ENCODE results near the gene CTNNBL1.

CTNNBL1 gene

DNA sequence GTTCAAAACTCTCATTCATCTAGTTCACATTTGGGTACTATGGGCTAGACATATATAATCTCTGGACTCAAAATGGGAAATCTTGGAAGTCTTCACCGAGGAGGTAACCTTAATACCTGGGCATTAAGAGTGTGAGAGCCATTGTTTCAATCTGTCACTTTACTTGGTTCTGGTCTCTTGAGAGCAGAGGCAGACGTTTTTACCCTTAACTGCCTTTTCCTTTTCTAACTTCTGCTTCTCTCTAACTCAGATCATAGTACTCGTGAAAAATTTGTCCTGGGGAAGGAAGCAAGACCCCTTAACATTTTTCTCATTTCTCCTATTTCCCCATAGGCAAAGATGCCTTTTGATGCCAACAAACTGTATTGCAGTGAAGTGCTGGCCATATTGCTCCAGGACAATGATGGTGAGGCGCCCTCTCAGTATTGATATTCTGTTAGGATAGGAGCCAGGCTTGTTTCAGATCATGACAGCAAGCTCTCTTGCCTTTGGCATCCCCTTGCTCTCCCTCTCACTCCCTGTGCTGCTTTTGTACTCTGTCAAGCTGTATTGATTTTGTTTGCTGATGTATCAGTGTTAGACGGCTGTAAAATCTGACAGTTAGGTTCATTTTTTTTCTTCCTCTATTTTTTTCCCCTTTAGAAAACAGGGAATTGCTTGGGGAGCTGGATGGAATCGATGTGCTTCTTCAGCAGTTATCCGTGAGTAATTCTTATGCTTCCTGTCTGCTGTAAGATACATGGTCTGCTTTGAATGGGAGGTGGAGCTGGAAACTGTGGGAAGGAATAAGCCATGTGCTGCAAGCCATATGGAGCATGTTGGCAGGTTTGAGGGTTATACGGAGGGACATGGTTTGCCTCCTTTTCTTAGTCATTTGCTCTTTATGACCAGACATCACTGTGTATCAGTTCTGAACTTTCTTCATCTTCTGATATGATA, 83.5 kb downstream of the CTNNBL1 start:
- no peak for DNase-seq (ENCODE audit: low read depth in 2 of 2)

GRCh38 chr20:37777988-37778659, 84.3 kb downstream of the CTNNBL1 start:
- DNase-seq (ENCODE audit: low read depth in 2 of 2) = no peak

DNA sequence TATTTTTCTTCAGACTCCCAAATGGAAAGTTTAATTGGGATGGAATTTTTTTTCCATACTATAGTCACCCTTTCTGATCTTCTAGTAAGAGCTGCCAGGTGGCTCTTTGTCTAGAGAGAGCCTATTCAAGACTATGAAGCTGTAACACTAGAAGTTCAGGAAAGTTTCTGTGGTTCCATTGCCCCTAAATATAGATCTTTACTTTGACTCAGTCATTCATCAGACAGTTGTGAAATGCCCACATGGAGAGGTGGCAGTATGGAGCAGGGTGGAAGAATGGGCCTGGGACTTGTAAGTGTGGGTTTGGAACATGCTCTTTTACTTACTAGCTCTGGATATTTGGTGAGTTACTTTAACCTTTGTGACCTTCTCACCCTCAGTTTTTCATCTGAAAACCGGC, 87.8 kb downstream of the CTNNBL1 start:
- no peak for DNase-seq (ENCODE audit: low read depth in 2 of 2)

DNA sequence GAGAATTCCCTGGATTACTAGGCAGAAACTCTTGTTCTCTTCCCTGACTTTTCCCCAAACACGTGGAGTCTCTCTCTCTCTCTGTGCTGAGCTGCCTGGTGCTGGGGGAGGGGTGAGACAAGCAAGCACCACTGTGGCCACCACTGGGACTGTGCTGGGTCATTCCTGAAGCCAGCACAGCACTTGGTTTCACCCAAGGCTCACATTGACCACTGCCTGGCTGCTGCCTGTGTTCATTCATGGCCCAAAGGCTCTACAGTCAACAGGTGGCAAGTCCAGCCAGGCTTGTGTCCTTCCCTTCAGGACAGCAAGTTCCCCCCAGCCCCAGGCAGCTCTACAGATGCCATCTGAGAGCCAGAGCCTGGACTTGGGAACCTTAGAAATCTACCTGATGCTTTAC, 92.2 kb downstream of the CTNNBL1 start:
- DNase-seq (ENCODE audit: low read depth in 2 of 2) = no peak

GRCh38 chr20:37789408-37789807, 95.6 kb downstream of the CTNNBL1 start:
- no peak for DNase-seq (ENCODE audit: low read depth in 2 of 2)

DNA sequence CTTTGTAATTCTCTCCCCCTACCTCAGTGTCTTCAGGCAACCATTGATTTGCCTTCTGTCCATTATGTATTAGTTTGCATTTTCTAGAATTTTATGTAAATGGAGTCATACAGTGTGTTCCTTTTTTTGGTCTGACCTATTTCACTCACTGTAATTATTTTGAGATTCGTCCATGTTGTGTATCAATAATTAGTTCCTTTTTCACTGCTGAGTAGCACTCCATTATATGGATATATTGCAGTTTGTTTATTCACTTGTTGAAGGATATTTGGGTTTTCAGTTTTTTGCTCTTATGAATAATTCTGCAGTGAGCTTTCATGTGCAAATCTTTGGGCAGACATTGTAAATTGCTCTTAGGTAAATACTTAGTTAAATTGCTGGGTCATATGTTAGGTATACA, 97.1 kb downstream of the CTNNBL1 start:
- DNase-seq (ENCODE audit: low read depth in 2 of 2) = no peak

GRCh38 chr20:37796121-37796520, 102.3 kb downstream of the CTNNBL1 start:
- DNase-seq (ENCODE audit: low read depth in 2 of 2) = no peak

- DNase-seq (ENCODE audit: low read depth in 2 of 2) = no peak
Measured at GRCh38 chr20:37796733-37797132, 102.9 kb downstream of the CTNNBL1 start.

DNA sequence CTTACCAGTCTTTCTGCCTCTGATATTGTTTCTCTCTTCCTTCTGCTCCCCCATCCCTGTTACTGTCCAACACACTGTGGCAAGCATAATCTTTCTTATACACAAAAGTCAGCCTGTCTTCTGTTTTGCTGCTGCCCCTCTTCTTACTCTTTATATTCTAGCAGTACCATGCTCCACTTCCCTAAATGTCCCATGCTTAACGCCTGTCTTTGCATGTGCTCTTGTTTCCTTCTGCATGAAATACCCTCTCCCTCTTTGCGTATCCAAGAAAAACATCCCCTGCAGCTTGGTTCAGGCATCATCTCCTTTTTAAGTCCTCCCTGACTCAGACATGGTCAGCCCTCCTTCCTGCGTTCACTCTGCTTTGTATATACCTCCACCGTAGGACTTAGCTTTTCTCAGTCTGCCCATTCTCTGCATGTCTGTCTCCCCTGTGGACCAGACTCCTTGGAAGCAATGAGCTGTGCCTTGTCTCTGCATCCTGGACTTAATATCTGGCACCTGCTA, 103.9 kb downstream of the CTNNBL1 start:
- no peak for DNase-seq (ENCODE audit: low read depth in 2 of 2)

DNA sequence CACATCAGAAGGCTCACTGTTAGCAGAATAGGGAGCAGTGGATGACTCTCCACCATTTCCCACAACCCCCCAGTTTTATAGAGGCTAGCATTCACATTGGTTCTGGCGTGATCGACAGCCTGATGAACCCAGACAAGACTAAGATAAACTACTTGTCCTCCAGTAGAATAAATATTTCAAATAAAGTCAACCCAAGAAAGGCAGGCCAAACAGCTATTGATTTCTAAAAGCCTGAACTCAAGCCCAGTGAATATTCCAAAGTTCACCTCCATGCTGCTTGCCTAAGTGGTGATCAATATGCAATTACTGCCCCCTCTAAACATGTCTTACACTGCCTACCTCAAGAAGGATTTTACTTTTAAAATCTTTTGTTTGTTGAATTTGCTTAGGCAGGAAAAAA, 104.5 kb downstream of the CTNNBL1 start:
- no peak for DNase-seq (ENCODE audit: low read depth in 2 of 2)

- no peak for DNase-seq (ENCODE audit: low read depth in 2 of 2)
Measured at GRCh38 chr20:37800618-37801017, 106.8 kb downstream of the CTNNBL1 start.

- no peak for DNase-seq (ENCODE audit: low read depth in 2 of 2)
Measured at GRCh38 chr20:37801921-37802320, 108.1 kb downstream of the CTNNBL1 start.

DNA sequence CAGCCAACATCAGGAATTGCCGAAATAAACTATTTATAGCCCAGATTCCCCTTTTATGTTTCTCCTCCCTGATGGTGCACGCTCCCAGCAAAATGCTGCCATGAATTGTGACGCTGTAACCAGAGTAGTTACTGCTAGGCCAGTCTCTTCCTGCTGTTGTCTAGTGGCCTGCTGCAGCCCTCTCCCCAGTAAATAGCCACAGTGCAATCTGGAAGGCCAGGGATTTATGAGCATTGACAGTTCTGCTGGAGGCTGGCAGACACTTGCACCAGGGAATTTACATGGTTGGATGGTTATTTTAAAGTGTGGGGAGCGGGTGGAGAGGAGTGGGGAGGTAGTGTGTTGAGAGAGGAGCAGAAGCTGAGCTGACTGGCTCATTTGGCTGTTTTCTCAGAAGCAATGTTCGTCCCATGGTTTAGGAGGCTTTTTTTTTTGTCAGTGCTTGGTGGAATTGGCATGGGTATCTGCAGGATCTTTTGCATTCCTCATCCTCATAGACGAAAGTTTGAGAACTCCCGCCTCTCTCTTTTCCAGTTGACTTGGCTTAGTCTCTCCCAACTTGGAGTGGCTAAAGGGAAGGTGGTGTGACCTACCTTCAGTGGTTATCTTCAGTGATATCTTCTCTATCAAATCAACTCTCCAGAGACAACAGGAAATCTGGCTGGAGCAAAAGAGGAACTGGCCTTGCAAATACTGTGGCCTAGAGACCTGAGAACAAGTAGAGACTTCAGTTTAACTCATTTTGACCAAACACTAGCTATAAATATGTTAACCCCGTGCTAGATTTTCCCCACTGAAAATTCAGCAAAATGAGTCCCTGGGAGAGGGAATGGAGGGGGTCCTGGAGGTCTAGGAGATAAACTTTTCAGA, 109.8 kb downstream of the CTNNBL1 start:
- DNase-seq (ENCODE audit: low read depth in 2 of 2) = no peak

- no peak for DNase-seq (ENCODE audit: low read depth in 2 of 2)
Measured at GRCh38 chr20:37804584-37805566, 111.0 kb downstream of the CTNNBL1 start.

DNA sequence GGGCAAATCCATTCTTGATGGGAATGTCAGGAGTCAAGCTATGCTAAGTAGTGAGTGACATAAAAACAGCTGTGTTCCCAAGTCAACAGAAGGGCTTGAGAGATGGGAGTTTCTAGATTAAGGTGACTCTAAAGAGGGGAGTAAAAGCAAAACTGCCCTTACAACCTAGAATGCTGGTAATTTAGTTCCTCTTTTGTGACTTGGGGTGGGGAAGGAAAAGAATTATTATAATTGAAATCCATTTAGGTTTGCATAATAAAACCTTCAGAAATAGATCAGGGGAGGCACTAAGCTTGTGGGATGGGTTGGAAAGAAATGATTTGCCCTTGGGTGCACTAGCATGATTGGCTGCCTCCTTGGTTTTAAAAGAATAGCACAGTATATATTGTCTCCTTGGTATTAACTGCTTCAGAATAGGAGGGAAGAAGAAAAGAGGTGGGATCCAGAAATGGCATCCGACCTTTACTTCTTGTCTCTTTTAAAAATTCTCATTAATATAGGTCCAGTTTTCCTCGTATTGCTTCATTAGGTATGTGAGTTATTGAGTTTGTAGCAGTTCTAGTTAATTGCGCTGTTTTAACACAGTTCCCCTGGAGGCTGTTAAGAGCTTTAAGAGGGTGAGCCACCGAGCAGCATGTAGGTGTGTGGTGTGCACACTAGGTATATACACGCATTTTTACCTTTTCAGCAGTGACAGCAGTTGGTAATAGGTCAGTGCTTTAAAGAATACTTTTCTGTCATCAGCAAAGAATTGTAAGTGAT, 113.8 kb downstream of the CTNNBL1 start:
- no peak for DNase-seq (ENCODE audit: low read depth in 2 of 2)

- DNase-seq (ENCODE audit: low read depth in 2 of 2) = no peak
Measured at GRCh38 chr20:37808233-37809070, 114.6 kb downstream of the CTNNBL1 start.

DNA sequence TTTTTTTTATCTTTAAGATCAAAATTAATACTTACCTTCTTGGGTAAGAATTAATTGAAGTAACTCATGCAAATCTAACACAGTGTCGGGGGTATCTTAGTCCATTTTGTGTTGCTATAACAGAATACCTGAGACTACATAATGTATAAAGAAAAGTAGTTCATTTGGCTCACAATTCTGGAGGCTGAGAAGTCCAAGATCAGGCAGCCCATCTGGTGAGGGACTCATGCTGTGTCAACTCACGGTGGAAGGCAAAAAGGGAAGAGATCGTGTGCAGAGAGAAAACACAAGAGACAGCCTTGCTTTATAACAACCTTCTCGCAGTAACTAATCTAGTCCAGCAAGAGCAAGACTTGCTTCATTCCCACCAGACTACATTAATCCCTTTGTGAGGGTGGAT, 116.2 kb downstream of the CTNNBL1 start:
- DNase-seq (ENCODE audit: low read depth in 2 of 2) = no peak

GRCh38 chr20:37816003-37816402, 122.2 kb downstream of the CTNNBL1 start:
- no peak for DNase-seq (ENCODE audit: low read depth in 2 of 2)

- DNase-seq (ENCODE audit: low read depth in 2 of 2) = no peak
Measured at GRCh38 chr20:37816726-37817125, 122.9 kb downstream of the CTNNBL1 start.
